Head of caudate nucleus (tissue), 42 donors: ENCODE results near the gene KIR3DL3.
"Not testable (repeated sequence)": the region's sequence is repeated elsewhere in the genome, so short reads cannot be mapped to it uniquely, and the experiment has no call there.

Source experiments
- DNase-seq, 42 donors: peaks; one replicate each; pipeline versions ENCODE4 v3.0.0 to v3.0.0-alpha.2; 2020 to 2021; ENCODE audit warnings: mixed read lengths in 7 of 42
- intact Hi-C: fragments of 100-400 bp; cut with DNase I; formaldehyde crosslinking; loops from one replicate; pipeline ENCODE4 v1.15.0; 2022

KIR3DL3 gene

GRCh38 chr19:54728167-54728566 is 3.9 kb downstream of the KIR3DL3 start:
- intact Hi-C loops: no loop called here
- no peak for DNase-seq

DNA sequence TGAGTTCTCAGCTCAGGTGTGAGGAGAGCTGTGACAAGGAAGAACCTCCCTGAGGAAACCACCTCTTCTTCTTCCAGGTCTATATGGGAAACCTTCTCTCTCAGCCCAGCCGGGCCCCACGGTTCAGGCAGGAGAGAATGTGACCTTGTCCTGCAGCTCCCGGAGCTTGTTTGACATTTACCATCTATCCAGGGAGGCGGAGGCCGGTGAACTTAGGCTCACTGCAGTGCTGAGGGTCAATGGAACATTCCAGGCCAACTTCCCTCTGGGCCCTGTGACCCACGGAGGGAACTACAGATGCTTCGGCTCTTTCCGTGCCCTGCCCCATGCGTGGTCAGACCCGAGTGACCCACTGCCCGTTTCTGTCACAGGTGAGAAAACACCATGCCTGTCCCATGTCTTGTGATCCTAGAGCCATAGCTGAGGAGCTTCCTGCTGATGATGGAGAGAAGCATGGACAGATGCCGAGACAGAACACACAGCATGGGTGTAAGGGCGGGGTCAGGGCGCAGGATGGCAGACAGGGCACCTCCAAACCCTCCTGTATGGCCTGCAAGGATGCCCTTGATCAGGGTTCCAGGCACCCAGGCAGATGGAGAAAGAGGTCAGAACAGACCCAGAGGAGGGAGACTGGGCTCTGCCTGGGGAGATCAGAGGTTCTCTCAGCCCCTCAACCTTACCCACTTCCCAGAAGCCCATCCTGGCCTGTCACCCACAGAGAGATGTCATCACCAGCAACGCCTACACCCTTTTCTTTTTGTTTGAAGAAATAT is 5.4 kb downstream of the KIR3DL3 start:
- DNase-seq: no peak
- intact Hi-C loops: no loop called here

DNA sequence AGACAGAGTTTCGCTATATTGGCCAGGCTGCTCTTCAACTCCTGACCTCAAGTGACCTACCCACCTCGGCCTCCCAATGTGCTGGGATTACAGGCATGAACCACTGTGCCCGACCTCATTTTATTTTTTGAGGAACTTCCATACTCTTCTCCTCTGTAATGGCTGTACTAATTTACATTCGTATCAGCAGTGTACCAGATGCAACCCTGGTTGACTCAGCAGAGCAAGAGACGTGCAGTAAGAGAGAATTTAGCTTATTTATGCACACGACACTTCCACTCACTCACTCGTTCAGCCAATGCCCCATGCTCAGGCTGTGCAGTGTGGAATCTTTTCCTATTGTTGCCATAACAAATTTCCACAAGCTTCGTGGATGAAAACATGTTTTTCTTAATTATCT is 6.9 kb downstream of the KIR3DL3 start:
- DNase-seq: no peak
- intact Hi-C loops: no loop called here

- DNase-seq, intact Hi-C loops: not testable (repeated sequence)
Measured at GRCh38 chr19:54738306-54738705, 14.1 kb downstream of the KIR3DL3 start, which contains the start of gene KIR2DL3. TSS of gene KIR2DL3 (plus strand) at chr19:54738513. CDS start at chr19:54738546, 33 bp downstream.

DNA sequence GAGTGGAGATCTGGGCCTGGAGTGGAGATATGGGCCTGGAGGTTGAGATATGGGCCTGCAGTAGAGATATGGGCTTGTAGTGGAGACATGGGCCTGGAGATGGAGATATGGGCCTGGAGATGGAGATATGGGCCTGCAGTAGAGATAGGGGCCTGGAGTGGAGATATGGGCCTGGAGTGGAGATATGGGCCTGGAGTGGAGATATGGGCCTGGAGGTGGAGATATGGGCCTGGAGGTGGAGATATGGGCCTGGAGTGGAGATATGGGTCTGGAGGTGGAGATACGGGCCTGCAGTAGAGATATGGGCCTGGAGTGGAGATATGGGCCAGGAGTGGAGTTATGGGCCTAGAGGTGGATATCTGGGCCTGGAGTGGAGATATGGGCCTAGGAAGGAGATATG is 14.5 kb downstream of the KIR3DL3 start:
- no peak for DNase-seq
- intact Hi-C loops: no loop called here

GRCh38 chr19:54739587-54740497 is 15.6 kb downstream of the KIR3DL3 start:
- intact Hi-C loops: no loop called here

DNA sequence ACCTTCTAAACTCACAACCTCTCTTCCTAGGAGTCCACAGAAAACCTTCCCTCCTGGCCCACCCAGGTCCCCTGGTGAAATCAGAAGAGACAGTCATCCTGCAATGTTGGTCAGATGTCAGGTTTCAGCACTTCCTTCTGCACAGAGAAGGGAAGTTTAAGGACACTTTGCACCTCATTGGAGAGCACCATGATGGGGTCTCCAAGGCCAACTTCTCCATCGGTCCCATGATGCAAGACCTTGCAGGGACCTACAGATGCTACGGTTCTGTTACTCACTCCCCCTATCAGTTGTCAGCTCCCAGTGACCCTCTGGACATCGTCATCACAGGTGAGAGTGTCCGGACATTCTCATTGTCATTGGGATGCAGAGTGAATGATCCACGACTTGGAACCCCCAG is 17.7 kb downstream of the KIR3DL3 start:
- intact Hi-C loops, DNase-seq: not testable (repeated sequence)

More at GRCh38 chr19:54739587-54740497, 15.6 kb downstream of the KIR3DL3 start:
- DNase-seq: no peak

DNA sequence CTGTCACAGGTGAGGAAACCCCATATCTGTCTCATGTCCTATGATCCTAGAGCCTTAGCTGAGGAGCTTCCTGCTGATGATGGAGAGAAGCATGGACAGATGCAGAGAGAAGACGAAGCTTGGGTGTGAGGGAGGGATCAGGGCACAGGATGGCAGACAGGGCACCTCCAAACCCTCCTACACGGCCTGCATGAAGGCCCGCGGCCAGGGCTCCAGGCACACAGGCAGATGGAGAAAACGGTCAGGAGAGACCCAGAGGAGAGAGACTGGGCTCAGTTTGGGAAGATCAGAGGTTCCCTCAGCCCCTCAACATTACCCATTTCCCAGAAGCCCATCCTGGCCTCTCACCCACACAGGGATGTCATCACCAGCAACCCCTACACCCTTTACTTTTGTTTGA is 19.8 kb downstream of the KIR3DL3 start:
- DNase-seq, intact Hi-C loops: not testable (repeated sequence)

DNA sequence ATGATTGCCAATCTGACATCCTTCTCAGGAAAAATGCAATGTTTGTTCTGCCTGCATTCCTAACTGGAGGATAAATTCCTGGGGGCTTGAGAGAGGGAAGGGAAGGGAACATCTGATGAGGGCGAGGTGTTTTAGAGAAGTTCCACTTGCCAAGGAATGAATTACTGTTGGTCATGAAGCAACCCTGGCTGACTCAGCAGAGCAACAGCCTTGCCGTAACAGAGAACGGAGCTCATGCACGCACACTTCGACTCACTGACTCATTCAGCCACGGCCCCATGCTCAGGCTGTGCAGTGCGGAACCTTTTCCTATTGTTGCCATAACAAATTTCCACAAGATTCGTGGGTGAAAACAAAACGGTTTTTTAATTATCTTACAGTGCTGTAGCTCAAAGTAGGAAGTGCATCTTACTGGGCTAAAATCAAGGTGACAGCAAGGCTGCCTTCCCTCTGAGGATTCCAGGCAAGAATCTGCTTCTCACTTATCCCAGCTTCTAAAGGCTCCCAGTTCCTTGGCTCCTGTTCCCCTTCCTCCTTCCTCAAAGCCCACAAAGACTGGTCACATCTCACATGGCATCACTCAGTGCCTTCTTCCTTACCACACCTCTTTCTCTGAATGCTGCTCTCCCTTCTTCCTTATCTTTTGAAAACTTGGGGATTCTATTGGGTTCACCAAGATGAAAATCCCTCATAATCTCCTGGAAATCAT is 23.5 kb downstream of the KIR3DL3 start:
- intact Hi-C loops: not testable (repeated sequence)
- peak in 5 of 42 donors; percentile 1 to 37 (median 9) for DNase-seq

GRCh38 chr19:54750276-54750675 is 26.0 kb downstream of the KIR3DL3 start:
- intact Hi-C loops, DNase-seq: not testable (repeated sequence)

GRCh38 chr19:54756204-54757110 is 32.2 kb downstream of the KIR3DL3 start:
- intact Hi-C loops, DNase-seq: not testable (repeated sequence)

DNA sequence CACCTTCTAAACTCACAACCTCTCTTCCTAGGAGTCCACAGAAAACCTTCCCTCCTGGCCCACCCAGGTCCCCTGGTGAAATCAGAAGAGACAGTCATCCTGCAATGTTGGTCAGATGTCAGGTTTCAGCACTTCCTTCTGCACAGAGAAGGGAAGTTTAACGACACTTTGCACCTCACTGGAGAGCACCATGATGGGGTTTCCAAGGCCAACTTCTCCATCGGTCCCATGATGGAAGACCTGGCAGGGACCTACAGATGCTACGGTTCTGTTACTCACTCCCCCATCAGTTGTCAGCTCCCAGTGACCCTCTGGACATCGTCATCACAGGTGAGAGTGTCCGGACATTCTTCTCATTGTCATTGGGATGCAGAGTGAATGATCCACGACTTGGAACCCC is 34.3 kb downstream of the KIR3DL3 start:
- intact Hi-C loops, DNase-seq: not testable (repeated sequence)

DNA sequence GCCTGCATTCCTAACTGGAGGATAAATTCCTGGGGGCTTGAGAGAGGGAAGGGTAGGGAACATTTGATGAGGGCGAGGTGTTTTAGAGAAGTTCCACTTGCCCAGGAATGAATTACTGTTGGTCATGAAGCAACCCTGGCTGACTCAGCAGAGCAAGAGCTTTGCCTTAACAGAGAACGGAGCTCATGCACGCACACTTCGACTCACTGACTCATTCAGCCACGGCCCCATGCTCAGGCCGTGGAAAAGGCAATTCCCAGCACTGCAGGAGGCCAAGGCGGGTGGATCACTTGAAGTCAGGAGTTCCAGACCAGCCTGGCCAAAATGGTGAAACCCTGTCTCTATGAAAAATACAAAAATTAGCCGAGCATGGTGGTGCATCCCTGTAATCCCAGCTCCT is 40.0 kb downstream of the KIR3DL3 start:
- intact Hi-C loops: not testable (repeated sequence)
- peak in 1 of 42 donors; percentile 20 for DNase-seq

DNA sequence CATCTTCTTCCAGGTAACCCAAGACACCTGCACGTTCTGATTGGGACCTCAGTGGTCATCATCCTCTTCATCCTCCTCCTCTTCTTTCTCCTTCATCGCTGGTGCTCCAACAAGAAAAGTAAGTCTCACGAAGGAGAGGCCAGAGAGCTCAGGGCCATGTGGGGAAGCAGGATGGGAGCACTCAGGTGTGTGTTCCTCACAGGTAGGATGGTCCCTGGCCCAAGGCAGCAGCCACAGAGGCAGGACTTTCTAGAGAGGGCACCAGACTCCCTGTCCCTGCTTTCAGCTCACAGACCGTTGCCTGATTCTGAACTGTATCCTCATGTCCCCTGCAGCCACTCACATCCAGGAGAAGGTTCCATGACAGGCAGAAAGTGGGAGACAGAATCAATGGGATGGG is 42.2 kb downstream of the KIR3DL3 start:
- DNase-seq, intact Hi-C loops: not testable (repeated sequence)

GRCh38 chr19:54769646-54770045 is 45.4 kb downstream of the KIR3DL3 start, which contains the start of gene KIR2DL1:
TSS of gene KIR2DL1 (plus strand) at chr19:54769793. CDS start at chr19:54769851, 58 bp downstream.
- intact Hi-C loops: not testable (repeated sequence)

GRCh38 chr19:54770511-54770910 is 46.3 kb downstream of the KIR3DL3 start:
- DNase-seq, intact Hi-C loops: not testable (repeated sequence)

More at GRCh38 chr19:54769646-54770045, 45.4 kb downstream of the KIR3DL3 start, which contains the start of gene KIR2DL1:
- DNase-seq: not testable (repeated sequence)

DNA sequence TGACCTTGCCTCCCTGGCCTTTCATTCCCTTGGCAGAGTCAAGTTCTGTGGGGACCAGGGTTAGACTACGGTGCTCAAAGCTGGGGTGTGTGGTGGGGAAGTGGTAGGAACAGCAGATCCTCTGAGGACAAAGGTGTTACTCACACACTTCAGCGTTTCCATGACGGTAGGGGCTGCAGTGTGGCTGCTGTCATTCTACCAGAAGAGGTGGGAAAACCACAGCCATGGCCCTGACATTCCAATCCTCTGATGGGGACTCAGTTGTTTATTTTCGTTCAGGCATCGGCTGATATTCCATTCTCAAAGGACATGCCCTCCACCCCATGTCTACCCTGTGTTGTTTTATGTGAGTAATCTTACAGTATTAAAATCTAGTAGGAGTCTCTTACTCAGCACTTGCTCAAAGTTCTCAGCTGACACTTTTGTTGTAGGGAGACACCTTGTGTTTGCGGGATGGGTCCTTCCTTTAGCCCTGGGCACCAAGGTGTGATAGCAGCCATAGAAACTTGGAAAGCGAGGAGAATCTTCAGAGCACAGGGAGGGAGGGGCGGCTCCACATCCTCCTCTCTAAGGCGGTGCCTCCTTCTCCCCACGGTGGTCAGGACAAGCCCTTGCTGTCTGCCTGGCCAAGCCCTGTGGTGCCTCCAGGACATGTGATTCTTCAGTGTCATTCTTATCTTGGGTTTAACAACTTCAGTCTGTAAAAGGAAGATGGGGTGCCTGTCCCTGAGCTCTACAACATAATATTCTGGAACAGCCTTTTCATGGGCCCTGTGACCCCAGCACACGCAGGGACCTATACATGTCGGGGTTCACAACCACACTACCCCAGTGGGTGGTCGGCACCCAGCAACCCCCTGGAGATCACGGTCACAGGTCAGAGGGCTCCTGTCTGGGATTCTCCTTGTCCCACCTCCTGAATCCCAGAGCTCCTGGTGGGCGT is 47.0 kb downstream of the KIR3DL3 start:
- DNase-seq, intact Hi-C loops: not testable (repeated sequence)
